ENCODE data around the gene NTM.
"Not testable (repeated sequence)": the region's sequence is repeated elsewhere in the genome, so short reads cannot be mapped to it uniquely, and the experiment has no call there.

NTM gene

GRCh38 chr11:131422029-131422428, 51.6 kb downstream of the NTM start:
- DNase-seq (ENCODE audit: low read depth, low spot score), result no peak

- DNase-seq (ENCODE audit: low read depth, low spot score), result no peak
Measured at GRCh38 chr11:131422496-131422895, 52.1 kb downstream of the NTM start.

DNA sequence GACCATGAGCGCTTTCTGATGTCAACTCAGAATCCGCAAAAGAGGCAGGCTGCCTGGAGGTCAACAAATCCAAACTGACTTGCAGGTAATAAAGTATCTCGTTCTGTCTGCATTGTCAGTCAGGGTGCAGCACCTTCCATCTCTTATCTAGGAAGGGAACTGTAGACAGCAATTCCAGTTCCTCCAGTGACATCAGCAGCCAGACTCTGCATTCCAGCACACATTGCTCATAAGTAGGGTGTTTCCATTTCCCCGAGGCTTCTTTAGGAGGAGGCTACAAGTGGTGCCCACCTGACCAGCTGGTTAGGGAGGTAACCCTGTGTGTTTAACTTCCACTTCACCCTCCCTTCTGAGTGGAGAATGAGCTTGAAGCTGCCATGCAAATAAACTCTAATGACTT, 53.3 kb downstream of the NTM start:
- DNase-seq (ENCODE audit: low read depth, low spot score), result no peak

GRCh38 chr11:131424257-131424876, 54.0 kb downstream of the NTM start:
- DNase-seq (ENCODE audit: low read depth, low spot score), result not testable (repeated sequence)

DNA sequence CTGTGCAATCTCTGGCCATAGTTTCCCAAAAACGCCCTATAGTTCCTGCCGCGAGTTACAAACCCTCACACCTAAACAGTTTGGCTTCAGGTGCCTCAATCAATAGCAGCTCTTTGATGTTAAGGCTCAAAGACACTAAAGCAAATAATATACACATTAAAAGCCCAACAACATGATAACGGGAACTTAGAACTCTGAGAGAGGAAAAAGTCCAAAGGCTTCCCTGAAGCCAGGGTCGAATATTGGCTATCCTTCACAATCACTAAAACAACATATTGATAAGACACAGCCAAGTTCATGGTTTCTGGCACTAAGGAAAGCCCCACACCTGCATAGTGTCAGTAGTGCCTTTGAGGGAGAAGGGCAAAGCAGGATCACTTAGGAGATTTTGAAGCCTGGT, 54.9 kb downstream of the NTM start:
- no peak for DNase-seq (ENCODE audit: low read depth, low spot score)

DNA sequence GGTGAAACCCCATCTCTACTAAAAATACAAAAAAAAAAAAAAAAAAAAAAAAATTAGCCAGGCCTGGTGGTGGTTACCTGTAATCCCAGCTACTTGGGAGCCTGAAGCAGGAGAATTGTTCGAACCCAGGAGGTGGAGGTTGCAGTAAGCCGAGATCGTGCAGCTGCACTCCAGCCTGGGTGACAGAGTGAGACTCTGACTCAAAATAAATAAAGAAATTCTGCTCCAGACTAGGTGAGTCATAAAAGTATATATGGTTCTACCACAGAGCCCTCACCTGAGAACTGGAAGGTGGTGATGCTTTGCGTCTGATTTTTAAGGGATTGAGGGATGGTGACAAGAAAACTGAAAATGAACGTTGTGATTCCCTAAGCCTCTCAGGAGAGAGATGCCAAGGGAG, 58.4 kb downstream of the NTM start:
- DNase-seq (ENCODE audit: low read depth, low spot score), result no peak

- no peak for DNase-seq (ENCODE audit: low read depth, low spot score)
Measured at GRCh38 chr11:131430473-131431208, 60.2 kb downstream of the NTM start.

- DNase-seq (ENCODE audit: low read depth, low spot score), result no peak
Measured at GRCh38 chr11:131441051-131441810, 70.8 kb downstream of the NTM start.

GRCh38 chr11:131446590-131447275, 76.3 kb downstream of the NTM start:
- no peak for DNase-seq (ENCODE audit: low read depth, low spot score)

DNA sequence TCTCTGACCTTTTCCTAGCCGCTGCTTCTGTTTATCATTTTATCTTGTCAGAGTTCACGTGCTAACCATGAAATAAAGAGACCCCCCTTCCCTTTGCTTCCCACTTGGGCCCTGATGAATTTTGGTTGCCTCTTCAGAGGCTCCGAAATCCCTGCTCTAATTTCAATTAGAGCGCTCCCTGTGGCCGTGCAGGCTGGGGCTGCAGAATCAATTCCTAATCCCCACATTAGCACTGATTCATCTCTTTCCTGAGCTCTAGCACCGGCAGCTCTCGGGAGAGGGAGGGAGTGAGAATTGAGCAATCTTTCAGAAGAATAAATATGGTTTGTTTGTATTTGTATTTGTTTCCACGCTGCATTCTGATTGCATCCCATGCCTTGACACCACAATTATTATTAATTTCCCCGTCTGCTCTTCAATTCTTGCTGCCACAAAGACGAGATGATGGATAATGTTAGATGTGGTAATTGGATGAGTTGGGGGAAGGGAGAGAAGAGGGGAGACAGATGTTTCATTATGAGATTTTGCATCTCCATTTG, 76.9 kb downstream of the NTM start:
- no peak for DNase-seq (ENCODE audit: low read depth, low spot score)

DNA sequence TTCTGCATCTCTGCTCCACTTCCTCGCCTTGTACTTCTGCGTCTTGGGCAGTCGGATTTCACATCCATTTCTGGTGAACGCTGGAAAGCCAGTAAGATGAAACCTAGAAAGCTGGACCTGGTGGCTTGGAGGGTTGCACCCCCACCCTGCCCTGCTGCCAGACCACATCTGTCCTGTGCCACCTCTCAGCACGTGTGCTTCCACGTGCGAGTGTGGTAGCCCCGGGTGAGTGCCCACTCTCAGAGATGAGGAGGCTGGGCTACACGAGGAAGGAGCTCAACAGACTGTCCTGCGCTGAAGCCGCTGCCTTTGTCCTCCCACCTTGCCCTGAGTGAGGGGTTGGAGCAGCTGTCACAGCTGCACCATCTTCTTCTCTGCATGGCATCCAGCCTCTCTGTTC, 77.5 kb downstream of the NTM start:
- DNase-seq (ENCODE audit: low read depth, low spot score), result no peak

DNA sequence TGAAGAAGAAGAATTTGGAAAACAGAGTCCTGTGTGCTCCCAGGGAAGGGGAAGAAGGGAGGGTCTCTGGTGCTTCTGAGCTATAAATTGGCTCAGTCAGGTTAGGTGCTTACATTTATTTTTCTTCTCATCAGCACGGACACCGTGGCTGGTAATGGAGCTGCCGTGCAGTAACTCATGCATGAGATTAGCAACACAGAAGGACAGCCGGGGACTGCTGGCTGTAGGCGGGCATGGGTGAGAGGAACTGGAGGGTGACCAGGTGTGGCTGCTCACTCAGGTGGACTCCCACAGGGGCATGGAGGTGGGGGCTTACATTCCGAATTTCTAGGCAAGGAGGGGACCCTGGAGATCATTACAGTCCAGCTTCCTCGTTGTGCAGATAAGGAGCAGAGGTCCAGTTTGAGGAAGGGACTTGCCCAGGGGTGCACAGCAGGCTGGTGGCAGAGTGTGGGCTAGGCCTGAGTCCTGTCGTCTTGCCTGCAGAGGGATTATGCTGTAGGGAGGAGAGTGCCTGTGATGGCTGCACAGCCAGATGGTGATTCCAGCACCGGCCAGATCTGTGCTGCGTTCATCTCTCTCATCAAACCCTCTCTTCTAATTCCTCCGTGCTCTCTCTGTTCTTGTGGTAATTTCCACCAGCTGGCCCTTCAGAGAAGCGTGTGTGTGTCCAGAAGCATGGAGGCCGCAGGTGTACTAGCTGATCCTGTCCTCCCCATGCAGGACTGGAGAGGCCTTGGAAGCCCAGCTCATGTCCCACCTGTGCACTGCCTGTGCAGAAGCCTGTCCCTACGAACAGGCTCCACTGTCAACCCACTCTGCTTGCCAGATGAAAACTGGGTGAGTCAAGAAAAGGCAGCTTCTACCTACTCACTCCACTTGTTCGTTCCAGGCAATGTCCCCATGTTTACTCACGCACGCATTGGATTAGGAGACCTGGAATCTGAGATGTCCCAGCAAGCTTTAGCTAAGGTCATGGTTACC, 78.9 kb downstream of the NTM start:
- DNase-seq (ENCODE audit: low read depth, low spot score), result no peak

DNA sequence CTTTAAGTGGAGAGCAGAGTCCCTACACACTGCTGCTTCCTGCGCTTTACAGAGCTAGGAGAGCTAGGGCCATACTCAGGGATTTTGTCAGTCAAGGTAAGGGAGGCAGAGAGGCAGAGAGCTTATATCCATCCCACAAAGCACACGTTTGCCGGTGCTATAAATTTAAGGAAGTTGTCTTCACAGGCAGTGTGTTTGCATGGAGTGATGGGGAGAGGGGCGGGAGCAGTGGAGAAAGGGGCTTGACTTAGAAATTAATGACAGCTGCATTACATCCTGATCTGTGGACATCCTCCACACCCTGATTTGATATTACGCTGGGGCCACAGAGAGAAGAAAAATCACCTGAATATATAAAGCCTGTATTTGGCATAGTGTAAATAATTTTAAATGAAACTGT, 84.1 kb downstream of the NTM start:
- no peak for DNase-seq (ENCODE audit: low read depth, low spot score)

DNA sequence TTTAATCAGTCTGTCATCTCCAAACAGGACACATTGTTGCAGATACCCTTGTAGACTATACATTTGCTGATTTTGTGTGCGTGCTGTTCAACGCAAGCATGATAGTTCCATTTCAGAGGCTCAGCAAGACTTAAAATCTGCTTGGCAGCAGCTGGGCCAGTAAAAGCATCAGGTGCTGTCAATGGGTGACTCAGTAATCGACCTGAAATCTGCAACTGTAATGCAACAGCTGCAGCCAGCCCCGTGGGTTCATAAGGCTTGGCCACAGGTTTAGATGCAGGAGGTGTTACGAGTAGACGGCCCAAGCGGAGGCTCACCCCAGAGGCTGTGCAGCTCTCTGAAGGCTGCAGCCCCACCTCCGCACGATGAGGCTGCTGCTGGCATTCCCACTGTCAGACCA, 84.6 kb downstream of the NTM start:
- no peak for DNase-seq (ENCODE audit: low read depth, low spot score)

DNA sequence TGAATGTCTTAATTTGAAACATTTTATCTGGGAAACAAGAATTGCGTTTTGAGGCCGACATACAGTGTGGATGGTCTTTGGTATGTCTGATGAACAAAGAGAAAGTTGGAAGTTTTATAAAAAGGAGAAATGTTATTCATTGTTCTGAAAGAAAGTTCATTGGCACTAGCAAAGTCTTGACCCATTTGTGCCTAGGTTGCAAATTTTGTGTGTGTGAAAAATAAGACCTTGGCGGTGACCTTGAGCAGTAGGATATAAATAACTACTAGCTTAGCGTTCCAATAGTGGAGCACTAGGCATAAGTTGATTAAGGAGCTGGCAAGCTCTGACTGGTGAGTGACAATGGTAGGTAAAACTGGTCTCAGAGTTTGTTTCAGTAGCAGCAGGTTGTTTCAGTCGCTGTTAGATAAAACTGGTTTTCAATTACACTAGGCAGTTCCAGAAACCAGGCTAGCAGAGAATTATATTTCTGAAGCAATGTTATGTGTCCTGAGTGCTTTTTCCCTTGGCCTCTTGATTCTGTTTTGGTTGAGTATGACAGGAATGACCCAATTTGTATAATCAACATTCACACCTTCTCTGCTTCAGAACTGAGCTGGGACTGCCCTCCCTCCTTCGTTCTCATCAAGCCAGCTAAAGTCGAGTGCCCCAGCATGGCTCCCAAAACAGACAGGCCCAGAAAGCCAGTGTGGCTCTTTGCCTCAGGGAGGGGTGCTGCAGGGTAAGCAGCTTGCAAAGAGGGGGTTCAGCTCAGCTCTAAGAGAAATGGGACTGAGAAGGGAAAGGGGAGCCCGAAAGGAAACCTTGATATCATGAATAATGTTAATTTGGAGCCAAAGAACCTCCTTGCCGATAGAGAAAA, 85.7 kb downstream of the NTM start:
- DNase-seq (ENCODE audit: low read depth, low spot score), result no peak

DNA sequence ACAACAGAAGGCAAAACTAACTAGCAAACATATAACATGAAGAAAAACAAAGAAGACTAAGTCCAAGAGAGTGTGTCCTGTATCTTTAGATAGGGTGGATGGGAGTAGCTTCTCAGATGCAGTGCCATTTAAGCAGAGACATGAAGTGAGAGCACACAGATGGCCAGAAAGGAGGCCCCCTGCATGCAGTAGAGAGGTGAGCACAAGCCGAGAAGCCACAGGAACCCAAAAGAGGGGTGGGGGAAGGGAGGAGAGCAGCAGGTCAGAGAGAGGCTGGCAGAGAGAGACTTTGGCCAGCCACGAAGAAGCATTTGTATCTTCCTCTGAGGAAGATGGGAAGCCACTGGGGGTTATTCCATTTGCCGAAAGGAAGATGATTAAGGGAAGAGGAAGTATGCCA, 86.7 kb downstream of the NTM start:
- no peak for DNase-seq (ENCODE audit: low read depth, low spot score)

- no peak for DNase-seq (ENCODE audit: low read depth, low spot score)
Measured at GRCh38 chr11:131458421-131458820, 88.0 kb downstream of the NTM start.

- DNase-seq (ENCODE audit: low read depth, low spot score), result no peak
Measured at GRCh38 chr11:131460931-131461330, 90.5 kb downstream of the NTM start.

GRCh38 chr11:131462622-131463021, 92.2 kb downstream of the NTM start:
- no peak for DNase-seq (ENCODE audit: low read depth, low spot score)

- DNase-seq (ENCODE audit: low read depth, low spot score), result no peak
Measured at GRCh38 chr11:131463162-131463561, 92.7 kb downstream of the NTM start.
